Mucosa of rectum (tissue), 2 donors: Measurements from ENCODE around the gene FBXO38.

ENCODE experiments used
- H3K27ac ChIP-seq, 2 donors: one replicate each; pipeline ENCODE4 v1.7.0; 2013; ENCODE audit warnings: inconsistent platforms in 2 of 2, low read depth in 2 of 2, low read length in 2 of 2
- H3K27me3 ChIP-seq, 2 donors: one replicate each; pipeline ENCODE4 v1.7.0; 2013; ENCODE audit warnings: low read length in 2 of 2; ENCODE audit not compliant: control insufficient read depth in 2 of 2, insufficient read depth in 2 of 2
- H3K36me3 ChIP-seq, 2 donors: one replicate each; pipeline ENCODE4 v1.7.0; 2013; ENCODE audit warnings: low read length in 2 of 2; ENCODE audit not compliant: control insufficient read depth in 2 of 2, insufficient read depth in 2 of 2
- H3K4me1 ChIP-seq, 2 donors: one replicate each; pipeline ENCODE4 v1.7.0; 2013; ENCODE audit warnings: low read length in 2 of 2, mild to moderate bottlenecking in 1 of 2; ENCODE audit not compliant: control insufficient read depth in 2 of 2, insufficient read depth in 2 of 2
- H3K4me3 ChIP-seq, 2 donors: one replicate each; pipeline ENCODE4 v1.7.0; 2013; ENCODE audit warnings: low read length in 2 of 2
- H3K9ac ChIP-seq, 2 donors: one replicate each; pipeline ENCODE4 v1.7.0; 2013; ENCODE audit warnings: low read length in 2 of 2, low read depth in 1 of 2, mild to moderate bottlenecking in 1 of 2
- H3K9me3 ChIP-seq, 2 donors: one replicate each; pipeline ENCODE4 v1.7.0; 2013; ENCODE audit warnings: low read length in 2 of 2; ENCODE audit not compliant: control insufficient read depth in 2 of 2
- donor health status: healthy.
- donor health status: Normal muscosa, but diverticular disease.

Gene FBXO38

GRCh38 chr5:148418511-148418910 lies 34.8 kb downstream of the FBXO38 start:
- Histone ChIP-seq H3K4me3 (no peak overlapping the region), H3K4me1 (no peaks in the 10 kb centered on the region), H3K27me3 (no peaks in the 10 kb centered on the region), H3K36me3 (peaks cover 69 to 70% of the 10 kb centered on the region in 2 donors), H3K9me3 (no peaks in the 10 kb centered on the region), H3K27ac (no peak overlapping the region), H3K9ac (no peak overlapping the region)

GRCh38 chr5:148421661-148422060 lies 37.9 kb downstream of the FBXO38 start:
- H3K27ac ChIP-seq: no peak overlapping the region
- H3K9me3 ChIP-seq: no peaks in the 10 kb centered on the region
- H3K36me3 ChIP-seq: peaks cover 75 to 76% of the 10 kb centered on the region in 2 donors
- H3K4me3 ChIP-seq: no peak overlapping the region
- H3K27me3 ChIP-seq: no peaks in the 10 kb centered on the region
- H3K4me1 ChIP-seq: no peaks in the 10 kb centered on the region
- no peak overlapping the region for H3K9ac ChIP-seq

GRCh38 chr5:148425808-148426207 lies 42.0 kb downstream of the FBXO38 start:
- Histone ChIP-seq H3K27ac (no peak overlapping the region), H3K36me3 (peaks cover 63 to 66% of the 10 kb centered on the region in 2 donors)

GRCh38 chr5:148426514-148426913 lies 42.8 kb downstream of the FBXO38 start:
- H3K9ac ChIP-seq: no peak overlapping the region
- H3K36me3 ChIP-seq: peaks cover 66 to 68% of the 10 kb centered on the region in 2 donors
- no peak overlapping the region for H3K27ac ChIP-seq
- H3K9me3 ChIP-seq: no peaks in the 10 kb centered on the region
- no peak overlapping the region for H3K4me3 ChIP-seq
- H3K4me1 ChIP-seq: no peaks in the 10 kb centered on the region
- no peaks in the 10 kb centered on the region for H3K27me3 ChIP-seq

More at GRCh38 chr5:148425808-148426207, 42.0 kb downstream of the FBXO38 start:
- no peaks in the 10 kb centered on the region for H3K27me3 ChIP-seq
- H3K4me3 ChIP-seq: no peak overlapping the region
- H3K9ac ChIP-seq: no peak overlapping the region
- no peaks in the 10 kb centered on the region for H3K4me1 ChIP-seq
- no peaks in the 10 kb centered on the region for H3K9me3 ChIP-seq

GRCh38 chr5:148427370-148428042 lies 43.7 kb downstream of the FBXO38 start:
- no peaks in the 10 kb centered on the region for H3K4me1 ChIP-seq
- no peak overlapping the region for H3K4me3 ChIP-seq
- no peaks in the 10 kb centered on the region for H3K9me3 ChIP-seq
- H3K27me3 ChIP-seq: no peaks in the 10 kb centered on the region
- H3K36me3 ChIP-seq: peaks cover 59 to 63% of the 10 kb centered on the region in 2 donors
- H3K9ac ChIP-seq: no peak overlapping the region
- no peak overlapping the region for H3K27ac ChIP-seq

GRCh38 chr5:148428848-148429247 lies 45.1 kb downstream of the FBXO38 start:
- no peaks in the 10 kb centered on the region for H3K9me3 ChIP-seq
- no peak overlapping the region for H3K4me3 ChIP-seq
- no peak overlapping the region for H3K27ac ChIP-seq
- H3K36me3 ChIP-seq: peaks cover 54 to 55% of the 10 kb centered on the region in 2 donors
- H3K9ac ChIP-seq: no peak overlapping the region
- no peaks in the 10 kb centered on the region for H3K4me1 ChIP-seq
- H3K27me3 ChIP-seq: no peaks in the 10 kb centered on the region

- Histone ChIP-seq H3K36me3 (peaks cover 34 to 44% of the 10 kb centered on the region in 2 donors), H3K27ac (no peak overlapping the region), H3K27me3 (no peaks in the 10 kb centered on the region), H3K9ac (no peak overlapping the region), H3K9me3 (no peaks in the 10 kb centered on the region), H3K4me1 (no peaks in the 10 kb centered on the region), H3K4me3 (no peak overlapping the region)
Observed at GRCh38 chr5:148433826-148434225, 50.1 kb downstream of the FBXO38 start.

GRCh38 chr5:148436029-148436428 lies 52.3 kb downstream of the FBXO38 start:
- Histone ChIP-seq H3K4me3 (no peak overlapping the region), H3K27me3 (no peaks in the 10 kb centered on the region), H3K9ac (no peak overlapping the region), H3K27ac (no peak overlapping the region), H3K9me3 (no peaks in the 10 kb centered on the region), H3K4me1 (no peaks in the 10 kb centered on the region), H3K36me3 (peaks cover 54 to 55% of the 10 kb centered on the region in 2 donors)

- Histone ChIP-seq H3K4me1 (no peaks in the 10 kb centered on the region), H3K9me3 (no peaks in the 10 kb centered on the region), H3K27me3 (no peaks in the 10 kb centered on the region), H3K27ac (no peak overlapping the region), H3K4me3 (no peak overlapping the region), H3K9ac (no peak overlapping the region), H3K36me3 (peaks cover 57 to 61% of the 10 kb centered on the region in 2 donors)
Observed at GRCh38 chr5:148437249-148437648, 53.5 kb downstream of the FBXO38 start.

- Histone ChIP-seq H3K9me3 (no peaks in the 10 kb centered on the region), H3K4me1 (no peaks in the 10 kb centered on the region), H3K9ac (no peak overlapping the region), H3K27me3 (no peaks in the 10 kb centered on the region), H3K4me3 (no peak overlapping the region), H3K36me3 (peaks cover 54 to 58% of the 10 kb centered on the region in 2 donors), H3K27ac (no peak overlapping the region)
Observed at GRCh38 chr5:148438933-148439332, 55.2 kb downstream of the FBXO38 start.
